K562 (cell line): ENCODE data around the gene TRIM45. TPM values are rescaled to one million over a fixed set of nuclear protein-coding genes. Genes with fewer than 3 reads are reported as not detected.
A peak's percentile ranks its signal among the peaks of the same experiment; 100 is the strongest.

Experiments
- BACH1 ChIP-seq: fragments of 200-800 bp; sonication (Bioruptor generic); IDR thresholded peaks from 2 replicates; pipeline ENCODE4 v1.6.1; 2016; ENCODE audit warnings: missing genetic modification characterization, missing compliant biosample characterization
- BRD9 ChIP-seq: fragments of 450-650 bp; IDR thresholded peaks from 2 replicates; pipeline ENCODE4 v1.6.1; 2018; ENCODE audit warnings: low read depth; ENCODE audit not compliant: partially characterized antibody
- CC2D1A ChIP-seq: fragments of 450-650 bp; IDR thresholded peaks from 2 replicates; pipeline ENCODE4 v1.6.1; 2017; ENCODE audit warnings: mild to moderate bottlenecking
- EHMT2 ChIP-seq: fragments of 450-650 bp; IDR thresholded peaks from 2 replicates; pipeline ENCODE4 v1.6.1; 2018; ENCODE audit warnings: antibody characterized with exemption
- ETV1 ChIP-seq: fragments of 450-650 bp; conservative IDR thresholded peaks from 2 replicates; pipeline ENCODE4 v1.6.1; 2016; ENCODE audit warnings: missing genetic modification characterization, control low read depth, low read depth, missing compliant biosample characterization
- GATAD2B ChIP-seq: fragments of 450-650 bp; IDR thresholded peaks from 2 replicates; pipeline ENCODE4 v1.6.1; 2017; ENCODE audit warnings: mild to moderate bottlenecking, borderline replicate concordance
- HDGF ChIP-seq: fragments of 450-650 bp; IDR thresholded peaks from 2 replicates; pipeline ENCODE4 v1.6.1; 2016
- JUN ChIP-seq, 2 experiments: sonication (generic) in 1 of 2; formaldehyde crosslinking in 1 of 2; IDR thresholded peaks; 2 replicates each; pipeline versions ENCODE4 v1.6.1 to v1.8.0; 2012 to 2022; ENCODE audit warnings: borderline replicate concordance in 2 of 2, mild to moderate bottlenecking in 2 of 2, improper control_type of control experiment in 1 of 2, low read depth in 1 of 2, low read length in 1 of 2, missing genetic modification reagents in 1 of 2
- MAX ChIP-seq: sonication (generic); formaldehyde crosslinking; IDR thresholded peaks from 2 replicates; pipeline ENCODE4 v1.9.0; 2022; ENCODE audit warnings: mild to moderate bottlenecking, missing genetic modification reagents
- MITF ChIP-seq: IDR thresholded peaks from 2 replicates; pipeline ENCODE4 v1.6.1; 2014; ENCODE audit warnings: antibody characterized with exemption
- RAD51 ChIP-seq: fragments of 450-650 bp; IDR thresholded peaks from 2 replicates; pipeline ENCODE4 v1.7.1; 2016; ENCODE audit warnings: low read depth, mild to moderate bottlenecking, borderline replicate concordance
- RFX1 ChIP-seq: fragments of 450-650 bp; IDR thresholded peaks from 2 replicates; pipeline ENCODE4 v1.6.1; 2016; ENCODE audit warnings: mild to moderate bottlenecking, moderate library complexity
- ZFP91 ChIP-seq: sonication (generic); formaldehyde crosslinking; IDR thresholded peaks from 2 replicates; pipeline ENCODE4 v1.8.0; 2022; ENCODE audit warnings: mild to moderate bottlenecking, missing genetic modification reagents
- ZNF143 ChIP-seq: sonication (generic); formaldehyde crosslinking; IDR thresholded peaks from 2 replicates; pipeline ENCODE4 v1.9.0; 2022; ENCODE audit warnings: mild to moderate bottlenecking, missing genetic modification reagents
- ZNF407 ChIP-seq: fragments of 450-650 bp; IDR thresholded peaks from 2 replicates; pipeline ENCODE4 v1.6.1; 2016; ENCODE audit warnings: low read depth
- ZNF586 ChIP-seq: fragments of 450-650 bp; formaldehyde crosslinking; conservative IDR thresholded peaks from 2 replicates; pipeline ENCODE4 v1.4.0; 2020; ENCODE audit warnings: mild to moderate bottlenecking, moderate library complexity
- polyA plus RNA-seq, 8 experiments: library from polyadenylated mRNA; depleted of rRNA in 4 of 8; stranded (reverse) in 5 of 8; unstranded in 3 of 8; fragments of >200 nt; fragmentation: Nextera tagmentation in 2 of 8; fragmentation: Illumina TruSeq in 1 of 8; extraction: Ambion mirVana in 2 of 8; extraction: Trizol in 1 of 8; gene quantifications; 2 replicates each; pipeline versions ENCODE4 v1.2.1 to v1.2.3, GENCODE V29; 2011 to 2014; ENCODE audit warnings: inconsistent platforms in 1 of 8, missing spikeins in 1 of 8
- total RNA-seq, 7 experiments: library from RNA; depleted of rRNA in 6 of 7; stranded (reverse); fragments of >200 nt in 6 of 7; fragmentation: Illumina TruSeq in 2 of 7; extraction: Trizol in 2 of 7; gene quantifications; 2 replicates each; pipeline versions ENCODE4 v1.2.1 to v1.2.3, GENCODE V29; 2011 to 2021; ENCODE audit warnings: low replicate concordance in 1 of 7

Gene TRIM45
- total and polyA plus RNA-seq, 9 of the 15 experiments (the other 6 are each of a cell fraction or from before 2014, with no cell fraction given): 1.9 to 6.2 (median 3.6) TPM

GRCh38 chr1:117093870-117094621 is 27.5 kb downstream of the TRIM45 start (continued):
- 0 out of 2 replicates have a peak, but pooled peaks have one; percentile 17 for TF ChIP-seq RFX1
- TF ChIP-seq JUN (IDR thresholded peaks at IDR 0.05; ENCODE audit: borderline replicate concordance, low read depth, low read length): 0 out of 2 replicates have a peak, but pooled peaks have one; percentile 36
- no peak for TF ChIP-seq JUN (CRISPR knock-in tag; IDR thresholded peaks at IDR 0.05; ENCODE audit: borderline replicate concordance)
- TF ChIP-seq RAD51: no peak
- TF ChIP-seq BACH1: no peak
- no peak for TF ChIP-seq CC2D1A
- no peak for TF ChIP-seq ZNF143
- no peak for TF ChIP-seq MITF
- no peak for TF ChIP-seq ZFP91 (CRISPR knock-in tag)
- TF ChIP-seq EHMT2: no peak
- no peak for TF ChIP-seq BRD9
- no peak for TF ChIP-seq ZNF407
- TF ChIP-seq GATAD2B: no peak
- no peak for TF ChIP-seq ZNF586 (CRISPR knock-in tag)
- no peak for TF ChIP-seq MAX
- no peak for TF ChIP-seq HDGF
- peak; percentile 89 for TF ChIP-seq ETV1 (tag)
